Adipocyte (in vitro differentiated cells): ENCODE results near the gene DDX42.

Source experiments
- DNase-seq: peaks from one replicate; pipeline ENCODE4 v3.0.0-alpha.2; 2015; ENCODE audit warnings: low read depth
- H3K27me3 ChIP-seq: replicated peaks from 2 replicates; pipeline ENCODE4 v1.7.0; 2013; ENCODE audit warnings: mild to moderate bottlenecking, low read length, moderate library complexity; ENCODE audit not compliant: control insufficient read depth, insufficient read depth
- H3K36me3 ChIP-seq: 2 replicates; pipeline ENCODE4 v1.7.0; 2013; ENCODE audit warnings: low read length, mild to moderate bottlenecking, moderate library complexity; ENCODE audit not compliant: control insufficient read depth, insufficient read depth, severe bottlenecking
- H3K4me1 ChIP-seq: 2 replicates; pipeline ENCODE4 v1.7.0; 2013; ENCODE audit warnings: mild to moderate bottlenecking, low read length, moderate library complexity; ENCODE audit not compliant: control insufficient read depth, insufficient read depth
- H3K4me3 ChIP-seq: 2 replicates; pipeline ENCODE4 v1.7.0; 2013; ENCODE audit warnings: mild to moderate bottlenecking, low read length, moderate library complexity
- H3K9ac ChIP-seq: 2 replicates; pipeline ENCODE4 v1.7.0; 2013; ENCODE audit warnings: mild to moderate bottlenecking, low read length, moderate library complexity
- H3K9me3 ChIP-seq: 2 replicates; pipeline ENCODE4 v1.7.0; 2013; ENCODE audit warnings: mild to moderate bottlenecking, low read length, moderate library complexity; ENCODE audit not compliant: control insufficient read depth

Gene DDX42, protein sequence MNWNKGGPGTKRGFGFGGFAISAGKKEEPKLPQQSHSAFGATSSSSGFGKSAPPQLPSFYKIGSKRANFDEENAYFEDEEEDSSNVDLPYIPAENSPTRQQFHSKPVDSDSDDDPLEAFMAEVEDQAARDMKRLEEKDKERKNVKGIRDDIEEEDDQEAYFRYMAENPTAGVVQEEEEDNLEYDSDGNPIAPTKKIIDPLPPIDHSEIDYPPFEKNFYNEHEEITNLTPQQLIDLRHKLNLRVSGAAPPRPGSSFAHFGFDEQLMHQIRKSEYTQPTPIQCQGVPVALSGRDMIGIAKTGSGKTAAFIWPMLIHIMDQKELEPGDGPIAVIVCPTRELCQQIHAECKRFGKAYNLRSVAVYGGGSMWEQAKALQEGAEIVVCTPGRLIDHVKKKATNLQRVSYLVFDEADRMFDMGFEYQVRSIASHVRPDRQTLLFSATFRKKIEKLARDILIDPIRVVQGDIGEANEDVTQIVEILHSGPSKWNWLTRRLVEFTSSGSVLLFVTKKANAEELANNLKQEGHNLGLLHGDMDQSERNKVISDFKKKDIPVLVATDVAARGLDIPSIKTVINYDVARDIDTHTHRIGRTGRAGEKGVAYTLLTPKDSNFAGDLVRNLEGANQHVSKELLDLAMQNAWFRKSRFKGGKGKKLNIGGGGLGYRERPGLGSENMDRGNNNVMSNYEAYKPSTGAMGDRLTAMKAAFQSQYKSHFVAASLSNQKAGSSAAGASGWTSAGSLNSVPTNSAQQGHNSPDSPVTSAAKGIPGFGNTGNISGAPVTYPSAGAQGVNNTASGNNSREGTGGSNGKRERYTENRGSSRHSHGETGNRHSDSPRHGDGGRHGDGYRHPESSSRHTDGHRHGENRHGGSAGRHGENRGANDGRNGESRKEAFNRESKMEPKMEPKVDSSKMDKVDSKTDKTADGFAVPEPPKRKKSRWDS

DNA sequence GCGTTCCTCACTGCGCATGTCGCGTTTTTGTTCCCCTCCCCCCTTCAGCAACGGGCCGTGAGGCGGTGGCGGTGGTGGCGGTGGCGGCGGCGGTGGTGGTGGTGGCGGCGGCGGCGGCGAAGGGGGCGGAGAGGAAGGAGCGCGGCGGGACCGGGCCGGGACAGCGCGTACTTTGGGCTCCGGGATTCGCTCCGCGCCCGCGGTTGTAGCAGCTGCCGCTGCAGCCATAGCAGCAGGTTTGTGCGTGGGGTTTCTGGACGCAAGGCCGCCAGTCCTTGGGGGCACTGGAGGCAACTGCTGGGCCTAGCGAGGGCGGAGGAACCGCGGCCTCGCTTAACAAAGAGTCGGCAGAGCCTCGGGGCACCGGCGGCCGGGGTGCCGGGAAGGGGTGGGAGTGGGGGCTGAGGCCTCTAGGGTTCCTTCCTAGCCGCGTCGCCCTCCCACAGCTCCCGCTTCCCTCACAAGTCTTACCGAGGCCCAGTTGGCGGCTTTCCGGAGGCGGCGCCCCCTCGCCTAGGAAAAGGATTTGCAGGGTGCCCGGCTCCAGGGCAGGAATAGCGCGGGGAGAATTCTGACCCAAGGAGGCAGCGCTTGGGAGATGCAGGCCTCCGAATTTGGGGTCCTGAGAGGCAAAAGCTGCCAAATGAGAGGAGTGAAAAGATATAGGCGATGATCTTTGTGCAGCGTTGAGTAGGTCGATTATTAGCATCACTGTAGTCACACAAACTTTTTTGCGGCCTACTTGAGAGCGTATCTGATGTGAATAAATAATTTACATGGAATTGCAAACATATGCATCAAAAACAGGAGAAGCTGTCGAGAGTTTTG is at the start of gene DDX42:
Gene DDX42, plus strand, starts transcription at position 30 of the 828 bp plus-strand sequence. CDS start 12,880 bp downstream, outside the sequence.
- Histone ChIP-seq H3K4me1 (peaks cover 26% of the 10 kb centered on the region), H3K36me3 (peaks cover 11% of the 10 kb centered on the region), H3K4me3 (peak within 1 kb of the TSS; percentile 98), H3K9ac (peak within 1 kb of the TSS; percentile 99), H3K27me3 (no peaks in the 10 kb centered on the region), H3K9me3 (no peaks in the 10 kb centered on the region)
- peak; percentile 77 for DNase-seq

DNA sequence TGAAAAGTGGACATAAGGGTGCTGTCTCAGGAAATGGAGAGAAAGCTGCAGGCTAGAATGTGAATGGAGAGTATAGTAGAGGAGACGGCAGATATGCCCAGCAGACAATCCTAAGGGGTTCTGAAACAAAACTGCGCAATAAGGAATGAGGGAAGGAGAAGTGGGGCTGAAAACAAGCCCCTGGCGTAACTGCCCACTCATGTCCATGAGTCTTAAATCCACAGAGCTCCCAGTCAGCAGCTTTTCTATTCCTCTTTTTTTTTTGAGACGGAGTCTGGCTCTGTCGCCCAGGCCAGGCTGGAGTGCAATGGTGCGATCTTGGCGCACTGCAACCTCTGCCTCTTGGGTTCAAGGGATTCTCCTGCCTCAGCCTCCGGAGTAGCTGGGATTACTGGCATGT is 38.3 kb upstream of the DDX42 start:
- Histone ChIP-seq H3K9me3 (no peaks in the 10 kb centered on the region), H3K4me3 (no peak overlapping the region), H3K9ac (no peak overlapping the region), H3K36me3 (peaks cover 4% of the 10 kb centered on the region), H3K27me3 (no peaks in the 10 kb centered on the region), H3K4me1 (peaks cover 6% of the 10 kb centered on the region)
- no peak for DNase-seq

DNA sequence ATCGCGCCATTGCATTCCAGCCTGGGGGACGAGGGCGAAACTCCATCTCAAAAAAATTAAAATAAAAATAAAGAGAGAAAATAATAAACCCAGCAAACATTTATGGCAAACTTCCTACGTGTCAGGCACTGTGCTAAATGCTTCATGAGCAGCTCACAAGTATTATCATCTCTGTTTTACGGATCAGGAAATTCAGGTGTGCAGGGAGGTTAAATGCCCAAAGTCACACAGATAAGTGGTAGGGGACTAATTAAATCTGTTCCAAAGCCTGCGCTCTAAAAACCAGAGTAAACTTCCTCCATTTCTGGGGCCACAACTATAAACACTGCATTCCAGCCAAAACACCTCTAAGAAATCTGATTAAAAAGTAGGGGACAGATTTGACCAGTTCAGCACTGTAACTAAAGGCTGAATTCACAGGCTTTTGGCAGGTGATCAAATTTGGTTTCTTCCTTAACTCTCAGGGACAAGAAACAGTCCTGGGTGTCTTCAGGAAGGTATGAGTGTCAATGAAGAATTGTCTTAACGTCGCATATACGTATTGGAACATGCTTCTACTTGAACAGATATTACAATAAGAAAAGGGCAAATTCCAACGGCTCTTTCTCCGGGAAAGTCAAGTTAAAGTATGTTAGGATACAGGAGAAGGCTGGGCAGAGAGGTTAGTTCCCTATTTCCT is 33.4 kb upstream of the DDX42 start:
- H3K4me3 ChIP-seq: peak overlapping the region; percentile 97
- peak; percentile 49 for DNase-seq
- no peaks in the 10 kb centered on the region for H3K9me3 ChIP-seq
- H3K9ac ChIP-seq: peak overlapping the region; percentile 97
- H3K27me3 ChIP-seq: no peaks in the 10 kb centered on the region
- peaks cover 12% of the 10 kb centered on the region for H3K4me1 ChIP-seq
- H3K36me3 ChIP-seq: peaks cover 11% of the 10 kb centered on the region

DNA sequence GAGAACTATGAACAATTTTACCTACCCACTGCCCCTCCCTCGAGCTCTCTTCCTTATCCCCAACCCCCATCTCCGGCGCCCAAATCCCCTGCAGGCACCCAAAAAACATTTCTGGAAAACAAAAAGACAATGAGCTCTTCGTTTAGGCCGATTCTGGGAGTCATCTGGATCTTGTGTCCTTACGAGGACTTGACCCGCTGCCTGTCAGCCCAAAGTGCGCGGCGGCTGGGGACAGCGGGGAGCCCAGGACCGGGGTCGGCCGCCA is 32.9 kb upstream of the DDX42 start:
- Histone ChIP-seq H3K36me3 (peaks cover 16% of the 10 kb centered on the region), H3K9ac (peak overlapping the region; percentile 97), H3K4me1 (peaks cover 12% of the 10 kb centered on the region), H3K9me3 (no peaks in the 10 kb centered on the region), H3K4me3 (peak overlapping the region; percentile 97), H3K27me3 (no peaks in the 10 kb centered on the region)
- DNase-seq: no peak

DNA sequence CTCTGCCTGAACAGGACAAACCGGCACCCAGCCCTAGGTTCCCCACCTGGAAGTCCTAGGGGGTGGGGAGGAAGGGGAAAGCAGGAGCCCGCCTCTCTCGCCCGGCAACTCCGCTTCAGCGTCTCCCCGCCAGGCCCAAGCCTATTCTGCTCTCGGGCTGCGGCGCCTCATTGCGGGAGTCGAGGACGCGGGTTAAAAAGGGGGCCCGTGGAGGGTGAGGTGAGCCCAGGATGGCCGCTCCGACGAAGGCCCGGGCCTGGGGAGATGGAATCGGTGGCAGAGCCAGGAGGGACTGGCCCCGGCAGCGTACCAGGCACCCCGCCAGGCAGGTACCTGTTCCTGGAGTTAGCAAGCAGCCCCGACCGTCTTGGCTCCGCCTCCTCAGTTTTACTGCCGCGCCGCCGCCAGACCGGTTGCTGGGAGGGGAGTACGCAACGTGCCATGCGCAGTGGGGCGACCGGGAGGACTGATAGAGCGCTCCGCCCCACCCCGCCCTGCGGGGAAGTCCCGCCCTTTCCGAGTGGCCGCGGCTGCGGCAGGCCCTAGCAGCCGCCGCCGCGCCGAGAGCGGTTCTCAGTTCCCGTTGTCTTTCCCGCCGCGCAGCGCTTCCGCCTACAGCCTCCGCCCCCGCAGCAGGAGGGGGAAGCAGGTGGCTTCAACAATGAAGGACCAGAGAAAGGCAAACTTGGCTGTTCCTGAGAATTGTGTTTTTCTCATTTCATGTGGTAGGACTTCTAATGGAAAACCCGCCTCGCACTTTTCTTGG is 32.4 kb upstream of the DDX42 start, which contains the start of gene STRADA:
Gene STRADA, minus strand, starts transcription at position 392 of the 766 bp plus-strand sequence. CDS start 13,430 bp downstream, outside the sequence.
- Histone ChIP-seq H3K4me1 (peaks cover 12% of the 10 kb centered on the region), H3K9me3 (no peaks in the 10 kb centered on the region), H3K27me3 (no peaks in the 10 kb centered on the region), H3K36me3 (peaks cover 21% of the 10 kb centered on the region), H3K9ac (peak within 1 kb of the TSS; percentile 97), H3K4me3 (peak within 1 kb of the TSS; percentile 97)
- DNase-seq: peak; percentile 99

DNA sequence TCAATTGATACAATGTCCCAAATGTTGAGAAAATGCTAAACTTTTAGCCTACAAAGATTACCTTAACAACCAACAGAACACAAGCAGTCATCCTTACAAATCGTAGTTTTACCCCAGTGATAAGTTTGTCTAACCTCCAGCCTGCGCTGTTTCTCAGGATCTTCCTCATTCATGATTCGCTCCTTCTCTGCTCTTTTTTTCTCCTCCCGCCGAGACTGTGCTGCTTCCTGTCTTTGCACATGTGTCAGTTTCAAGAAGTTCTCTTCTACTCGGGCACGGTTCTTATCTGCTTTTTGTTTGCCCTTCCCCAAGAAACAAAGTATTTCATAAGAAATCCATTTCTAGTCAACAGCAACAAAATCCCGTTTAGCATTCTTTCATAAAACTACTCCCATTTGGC is 22.2 kb upstream of the DDX42 start:
- H3K9me3 ChIP-seq: no peaks in the 10 kb centered on the region
- peaks cover 76% of the 10 kb centered on the region for H3K36me3 ChIP-seq

DNA sequence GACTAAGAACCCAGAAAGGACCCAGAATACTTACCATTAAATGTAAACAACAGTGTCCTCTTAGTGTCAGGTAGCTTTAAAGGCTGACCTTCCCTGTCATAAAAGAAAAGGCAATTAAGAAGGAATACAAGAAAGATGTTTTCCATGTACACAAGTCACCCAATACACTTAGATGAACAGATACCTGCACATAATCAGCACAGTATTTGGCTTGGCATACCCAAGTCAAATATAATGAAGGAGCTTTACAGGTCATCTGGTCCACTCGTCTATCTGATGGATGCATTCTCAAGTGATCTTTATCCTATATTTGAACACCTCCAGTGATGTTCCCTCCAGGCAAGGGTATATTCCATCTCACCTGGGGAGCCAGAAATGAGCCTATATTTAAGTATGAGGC is 21.3 kb upstream of the DDX42 start:
- Histone ChIP-seq H3K4me3 (no peak overlapping the region), H3K4me1 (peaks cover 9% of the 10 kb centered on the region), H3K9ac (no peak overlapping the region), H3K27me3 (no peaks in the 10 kb centered on the region), H3K9me3 (no peaks in the 10 kb centered on the region), H3K36me3 (peaks cover 76% of the 10 kb centered on the region)
- DNase-seq: no peak

More for the DNA sequence above, 22.2 kb upstream of the DDX42 start:
- H3K27me3 ChIP-seq: no peaks in the 10 kb centered on the region
- no peak for DNase-seq
- no peak overlapping the region for H3K4me3 ChIP-seq
- H3K4me1 ChIP-seq: peaks cover 9% of the 10 kb centered on the region
- H3K9ac ChIP-seq: no peak overlapping the region

DNA sequence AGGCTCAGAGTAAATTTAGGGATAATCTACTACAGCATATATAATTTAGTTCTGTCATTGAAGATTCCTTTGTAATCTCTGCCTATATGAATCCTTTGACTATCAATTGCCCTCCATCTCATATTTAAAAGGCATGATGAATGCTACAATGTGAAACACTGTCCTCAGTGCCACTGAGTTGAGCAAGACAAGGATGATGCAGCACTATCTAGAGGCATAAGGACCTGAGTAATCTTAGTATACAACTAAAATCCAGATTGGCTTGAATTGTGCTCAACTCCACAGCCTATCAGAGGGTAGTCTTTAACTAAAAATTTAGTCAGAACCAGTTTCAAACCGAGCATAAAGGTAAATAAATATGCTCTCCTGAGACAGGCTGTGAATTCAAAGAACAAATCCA is 20.8 kb upstream of the DDX42 start:
- peaks cover 76% of the 10 kb centered on the region for H3K36me3 ChIP-seq
- peak; percentile 22 for DNase-seq

DNA sequence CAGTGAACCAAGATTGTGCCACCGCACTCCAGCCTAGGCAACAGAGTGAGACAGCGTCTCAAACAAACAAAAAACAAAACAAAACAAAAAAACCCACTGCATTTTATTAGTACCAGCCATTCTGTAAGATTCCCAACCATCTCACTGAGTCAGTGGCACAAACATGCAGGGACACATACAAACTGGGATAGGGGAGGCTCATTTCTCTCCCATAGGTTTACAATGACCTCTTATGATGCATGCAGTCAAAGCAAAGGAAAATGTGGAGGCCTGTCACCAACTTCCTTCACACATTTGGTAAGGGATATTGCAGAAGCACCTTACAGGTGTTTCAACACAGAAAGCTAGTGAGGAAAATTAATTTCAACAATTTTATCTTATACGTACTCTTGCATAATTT is 19.9 kb upstream of the DDX42 start:
- Histone ChIP-seq H3K4me3 (no peak overlapping the region), H3K9me3 (no peaks in the 10 kb centered on the region), H3K9ac (no peak overlapping the region), H3K36me3 (peaks cover 77% of the 10 kb centered on the region), H3K27me3 (no peaks in the 10 kb centered on the region), H3K4me1 (peaks cover 9% of the 10 kb centered on the region)
- no peak for DNase-seq

More for the DNA sequence above, 20.8 kb upstream of the DDX42 start:
- Histone ChIP-seq H3K9me3 (no peaks in the 10 kb centered on the region), H3K9ac (peak overlapping the region; percentile 54), H3K4me1 (peaks cover 9% of the 10 kb centered on the region), H3K27me3 (no peaks in the 10 kb centered on the region), H3K4me3 (no peak overlapping the region)

DNA sequence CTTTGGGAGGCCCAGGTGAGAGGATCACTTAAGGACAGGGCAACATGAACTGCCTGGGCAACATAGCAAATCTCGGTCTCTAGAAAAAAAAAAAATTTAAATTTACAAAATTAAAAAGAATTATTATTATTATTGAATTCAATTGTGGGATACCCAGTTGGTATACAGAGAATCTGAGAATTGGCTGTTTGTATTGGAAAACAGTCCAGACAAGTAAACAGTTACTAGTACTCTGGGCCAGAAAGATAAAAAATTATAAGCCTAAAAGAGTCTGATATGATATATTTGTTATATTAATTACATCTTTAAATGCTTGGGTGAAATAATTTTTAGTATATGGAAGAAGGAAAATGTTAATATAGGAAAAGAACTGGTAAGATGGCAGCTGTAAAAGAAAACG is 15.5 kb upstream of the DDX42 start:
- no peak for DNase-seq
- no peaks in the 10 kb centered on the region for H3K9me3 ChIP-seq
- peaks cover 2% of the 10 kb centered on the region for H3K4me1 ChIP-seq
- peaks cover 83% of the 10 kb centered on the region for H3K36me3 ChIP-seq
- H3K4me3 ChIP-seq: no peak overlapping the region
- H3K27me3 ChIP-seq: no peaks in the 10 kb centered on the region
- H3K9ac ChIP-seq: no peak overlapping the region
